Activated CD8-positive, alpha-beta memory T cell treated with anti-CD3 and anti-CD28 coated beads for 36 hours (primary cell): ENCODE data around the gene BICRA. TPM values are rescaled to one million over a fixed set of nuclear protein-coding genes. Genes with fewer than 3 reads are reported as not detected.
"Not testable (repeated sequence)": the region's sequence is repeated elsewhere in the genome, so short reads cannot be mapped to it uniquely, and the experiment has no call there.

Experiments
- CTCF ChIA-PET: fragments of 350-600 bp; sonication (Branson Sonifier 250); formaldehyde crosslinking; loops from one replicate; lab custom pipeline; 2021; ENCODE audit warnings: antibody characterized with exemption; lab: Charles Lee
- POLR2A ChIA-PET: fragments of 350-600 bp; sonication (Branson Sonifier 250); formaldehyde crosslinking; loops from one replicate; lab custom pipeline; 2021; ENCODE audit warnings: antibody characterized with exemption; lab: Charles Lee
- total RNA-seq, 2 experiments: library from RNA; stranded (reverse); gene quantifications; one replicate each; pipeline ENCODE4 v1.2.3, GENCODE V29; 2021

Gene BICRA
- total RNA-seq, 2 experiments from 2014 or later = 9.3 to 10.9 TPM

DNA sequence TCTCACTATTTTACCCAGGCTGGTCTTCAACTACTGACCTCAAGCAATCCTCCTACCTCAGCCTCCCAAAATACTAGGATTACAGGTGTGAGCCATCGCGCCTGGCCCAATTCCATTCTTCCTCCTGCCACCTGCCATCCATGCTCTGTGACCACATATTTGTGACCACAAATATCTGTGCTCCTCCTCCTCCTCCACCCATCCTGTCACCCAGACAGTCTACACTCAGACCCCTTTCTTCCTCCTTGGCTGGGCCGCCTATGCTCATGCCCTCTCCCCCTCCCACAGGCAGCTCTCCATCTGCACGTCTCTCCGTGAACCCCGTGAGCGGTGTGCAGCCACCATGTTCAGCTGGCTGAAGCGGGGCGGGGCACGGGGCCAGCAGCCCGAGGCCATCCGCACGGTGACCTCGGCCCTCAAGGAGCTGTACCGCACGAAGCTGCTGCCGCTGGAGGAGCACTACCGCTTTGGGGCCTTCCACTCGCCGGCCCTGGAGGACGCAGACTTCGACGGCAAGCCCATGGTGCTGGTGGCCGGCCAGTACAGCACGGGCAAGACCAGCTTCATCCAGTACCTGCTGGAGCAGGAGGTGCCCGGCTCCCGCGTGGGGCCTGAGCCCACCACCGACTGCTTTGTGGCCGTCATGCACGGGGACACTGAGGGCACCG lies 107.5 kb downstream of the BICRA start:
- POLR2A ChIA-PET = interaction anchor here (0.7 kb wide), 1 partner anchor 27 kb away, joined by 4 read pairs; no protein-coding TSS in a partner anchor
- CTCF ChIA-PET = interaction anchor here (0.8 to 1.7 kb wide), 3 partner anchors 12 to 279 kb away, joined by 3 to 4 read pairs (median 3); no protein-coding TSS in a partner anchor

DNA sequence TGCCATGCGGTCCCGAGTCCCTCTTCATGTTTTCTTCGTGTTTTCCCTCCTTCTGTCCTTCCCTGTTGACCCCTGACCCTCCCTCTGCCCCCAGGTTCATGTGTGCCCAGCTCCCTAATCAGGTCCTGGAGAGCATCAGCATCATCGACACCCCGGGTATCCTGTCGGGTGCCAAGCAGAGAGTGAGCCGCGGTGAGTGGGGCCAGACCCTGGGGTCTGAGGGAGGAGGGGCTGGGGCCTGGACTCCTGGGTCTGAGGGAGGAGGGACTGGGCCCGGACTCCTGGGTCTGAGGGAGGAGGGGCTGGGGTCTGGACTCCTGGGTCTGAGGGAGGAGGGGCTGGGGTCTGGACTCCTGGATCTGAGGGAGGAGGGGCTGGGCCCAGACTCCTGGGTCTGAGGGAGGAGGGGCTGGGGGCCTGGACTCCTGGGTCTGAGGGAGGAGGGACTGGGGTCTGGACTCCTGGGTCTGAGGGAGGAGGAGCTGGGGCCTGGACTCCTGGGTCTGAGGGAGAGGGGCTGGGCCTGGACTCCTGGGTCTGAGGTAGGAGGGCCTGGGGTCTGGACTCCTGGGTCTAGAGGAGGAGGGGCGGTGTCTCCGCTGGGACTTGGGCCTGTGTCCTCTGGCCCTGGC lies 109.6 kb downstream of the BICRA start:
- CTCF ChIA-PET, POLR2A ChIA-PET: not testable (repeated sequence)

DNA sequence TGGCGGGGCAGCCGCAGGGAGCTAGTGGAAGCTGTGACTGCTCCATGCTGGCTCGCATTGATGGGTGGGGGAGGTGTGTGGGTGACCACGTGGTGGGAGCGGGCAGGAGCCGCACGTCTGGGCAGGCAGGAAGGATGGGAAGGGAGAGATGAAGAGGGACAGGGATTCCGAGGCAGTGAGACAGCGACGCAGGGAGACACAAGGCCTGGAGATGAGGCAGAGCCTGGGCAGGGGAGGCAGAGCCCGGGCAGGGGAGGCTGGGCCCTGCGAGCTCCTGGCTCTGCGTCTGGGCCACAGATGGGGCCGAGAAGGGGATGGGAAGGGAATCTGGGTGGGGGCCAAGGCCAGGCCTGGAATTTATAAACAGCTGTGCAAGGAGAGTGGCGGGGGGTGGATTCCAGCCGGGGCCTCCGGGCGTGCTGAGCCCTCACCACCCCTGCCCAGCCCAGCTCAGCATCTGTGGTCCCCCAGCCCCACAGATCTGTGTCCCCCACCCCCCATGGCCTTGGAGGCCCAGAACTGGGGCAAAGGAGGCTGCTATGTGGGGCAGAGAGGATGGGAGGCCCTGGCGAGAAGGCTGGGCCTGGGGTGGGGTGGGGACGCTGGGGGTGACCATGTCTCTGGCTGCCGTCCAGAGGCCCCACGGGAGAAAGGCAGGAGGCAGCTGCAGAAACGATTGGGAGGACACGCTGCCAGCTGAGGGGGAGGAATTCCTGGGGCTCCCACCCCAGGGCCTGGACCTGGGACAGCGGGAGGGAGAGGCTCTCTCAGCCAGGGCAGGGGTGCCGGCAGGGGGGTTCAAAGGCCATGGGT lies 110.3 kb downstream of the BICRA start:
- POLR2A ChIA-PET = no interaction called here
- CTCF ChIA-PET = no interaction called here

DNA sequence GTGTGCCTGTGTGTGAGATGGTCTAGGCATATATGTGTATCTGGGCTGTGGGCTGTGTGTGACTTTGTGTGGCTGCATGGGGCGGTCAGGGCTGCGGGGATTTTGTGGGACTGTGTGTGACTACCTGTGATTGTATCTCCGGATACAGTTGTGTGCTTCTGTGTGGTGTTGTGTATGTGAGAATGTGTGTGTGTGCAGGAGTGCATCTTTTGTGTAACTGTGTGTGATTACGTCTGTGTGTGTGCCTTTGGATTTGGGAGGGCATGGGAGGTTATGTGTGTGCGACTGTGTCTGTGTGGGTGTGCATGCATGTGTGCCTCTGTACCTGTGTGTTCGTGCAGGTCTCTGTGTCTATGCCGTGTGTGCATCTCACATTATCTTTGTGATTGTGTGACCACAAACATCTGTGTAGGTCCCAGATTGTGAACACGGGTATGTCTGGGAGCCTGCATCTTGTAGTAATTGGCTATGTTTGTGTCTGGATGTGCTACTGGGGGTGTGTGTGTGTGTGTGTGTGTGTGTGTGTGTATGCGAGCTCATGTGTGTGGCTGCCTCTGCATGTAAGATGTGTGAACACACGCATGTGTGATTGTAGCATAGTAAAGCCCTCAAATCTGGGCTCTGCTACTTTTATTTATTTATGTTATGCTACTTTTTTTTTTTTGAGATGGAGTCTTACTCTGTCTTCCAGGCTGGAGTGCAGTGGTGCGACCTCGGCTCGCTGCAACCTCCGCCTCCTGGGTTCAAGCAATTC lies 111.9 kb downstream of the BICRA start:
- POLR2A ChIA-PET = no interaction called here
- CTCF ChIA-PET = interaction anchor here (0.7 kb wide), 1 partner anchor 20 kb away, joined by 3 read pairs; no protein-coding TSS in a partner anchor

- POLR2A ChIA-PET = interaction anchor here (0.6 to 0.7 kb wide), 4 partner anchors 23 to 1163 kb away, joined by 3 to 8 read pairs (median 5); no protein-coding TSS in a partner anchor
- CTCF ChIA-PET = interaction anchor here (0.9 to 2.2 kb wide), 6 partner anchors 10 to 287 kb away, joined by 3 to 7 read pairs (median 4); partner anchors contain the start of gene EHD2
These were observed 114.6 kb downstream of the BICRA start for GRCh38 chr19:47723581-47723940.

DNA sequence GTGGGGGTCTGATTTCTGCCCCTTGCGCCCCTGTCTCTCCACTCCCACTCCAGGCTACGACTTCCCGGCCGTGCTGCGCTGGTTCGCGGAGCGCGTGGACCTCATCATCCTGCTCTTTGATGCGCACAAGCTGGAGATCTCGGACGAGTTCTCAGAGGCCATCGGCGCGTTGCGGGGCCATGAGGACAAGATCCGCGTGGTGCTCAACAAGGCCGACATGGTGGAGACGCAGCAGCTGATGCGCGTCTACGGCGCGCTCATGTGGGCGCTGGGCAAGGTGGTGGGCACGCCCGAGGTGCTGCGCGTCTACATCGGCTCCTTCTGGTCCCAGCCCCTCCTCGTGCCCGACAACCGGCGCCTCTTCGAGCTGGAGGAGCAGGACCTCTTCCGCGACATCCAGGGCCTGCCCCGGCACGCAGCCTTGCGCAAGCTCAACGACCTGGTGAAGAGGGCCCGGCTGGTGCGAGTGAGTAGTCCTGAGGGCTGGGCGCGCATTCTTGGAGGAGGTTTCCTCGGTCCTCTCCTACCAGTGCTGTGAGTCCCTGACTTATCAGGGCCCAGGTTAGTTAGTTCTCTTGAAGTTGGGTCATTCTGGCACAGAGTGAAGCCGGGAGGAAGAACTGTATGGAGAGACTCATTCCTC lies 116.9 kb downstream of the BICRA start:
- ChIA-PET CTCF (interaction anchor here (1.1 kb wide), 1 partner anchor 26 kb away, joined by 3 read pairs; no protein-coding TSS in a partner anchor), POLR2A (no interaction called here)

DNA sequence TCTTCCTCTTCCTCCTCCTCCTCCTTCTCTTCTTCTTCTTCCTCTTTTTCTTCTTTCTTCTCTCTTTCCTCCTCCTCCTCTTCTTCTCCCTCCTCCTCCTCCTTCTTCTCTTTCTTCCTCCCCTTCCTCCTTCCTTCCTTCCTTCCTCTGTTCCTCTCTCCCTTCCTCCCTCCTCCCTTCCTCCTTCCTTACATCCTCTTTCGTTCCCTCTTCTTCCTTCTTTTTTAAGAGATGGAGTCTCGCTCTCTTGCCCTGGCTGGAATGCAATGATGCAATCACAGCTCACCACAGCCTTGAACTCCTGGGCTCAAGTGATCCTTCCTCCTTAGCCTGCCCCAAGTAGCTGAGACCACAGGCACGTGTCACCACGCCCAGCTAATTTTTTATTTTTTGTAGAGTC lies 117.5 kb downstream of the BICRA start:
- ChIA-PET CTCF (no interaction called here), POLR2A (no interaction called here)

DNA sequence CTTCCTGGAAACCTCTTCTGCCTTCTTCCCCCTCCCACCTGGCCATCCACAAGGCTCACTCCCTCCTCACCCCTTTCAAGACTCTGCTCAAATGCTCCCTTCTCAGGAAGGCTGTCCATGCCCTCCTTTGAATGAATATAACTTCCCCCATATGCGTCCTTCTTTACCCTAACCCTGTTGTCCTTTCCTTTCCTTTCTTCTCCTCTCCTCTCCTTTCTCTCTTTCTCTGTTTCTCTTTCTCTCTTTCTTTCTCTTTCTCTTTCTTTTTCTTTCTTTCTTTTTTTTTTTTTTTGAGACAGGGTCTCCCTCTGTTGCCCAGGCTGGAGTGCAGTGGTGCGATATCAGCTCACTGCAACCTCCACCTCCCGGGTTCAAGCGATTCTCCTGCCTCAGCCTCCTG lies 119.4 kb downstream of the BICRA start:
- POLR2A ChIA-PET, CTCF ChIA-PET: not testable (repeated sequence)

DNA sequence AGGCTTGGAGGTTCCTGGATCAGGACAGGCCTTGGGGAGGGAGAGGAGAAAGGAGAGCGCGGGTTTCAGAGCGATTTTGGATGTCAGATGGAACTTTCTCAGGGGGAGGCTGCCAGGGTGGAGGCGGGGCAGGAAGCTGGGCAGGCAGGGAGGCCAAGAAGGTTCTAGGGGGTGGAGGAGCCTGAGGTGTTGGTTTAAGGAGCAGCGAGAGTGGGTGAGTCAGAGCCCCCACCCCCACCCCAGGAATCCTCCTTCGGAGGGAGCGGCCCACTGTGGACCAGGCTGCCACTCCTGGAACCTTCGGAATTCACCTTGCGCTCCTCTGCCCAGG lies 120.5 kb downstream of the BICRA start:
- ChIA-PET CTCF (interaction anchor here (1.0 kb wide), 1 partner anchor 16 kb away, joined by 4 read pairs; the partner anchor contains the start of gene EHD2), POLR2A (no interaction called here)

DNA sequence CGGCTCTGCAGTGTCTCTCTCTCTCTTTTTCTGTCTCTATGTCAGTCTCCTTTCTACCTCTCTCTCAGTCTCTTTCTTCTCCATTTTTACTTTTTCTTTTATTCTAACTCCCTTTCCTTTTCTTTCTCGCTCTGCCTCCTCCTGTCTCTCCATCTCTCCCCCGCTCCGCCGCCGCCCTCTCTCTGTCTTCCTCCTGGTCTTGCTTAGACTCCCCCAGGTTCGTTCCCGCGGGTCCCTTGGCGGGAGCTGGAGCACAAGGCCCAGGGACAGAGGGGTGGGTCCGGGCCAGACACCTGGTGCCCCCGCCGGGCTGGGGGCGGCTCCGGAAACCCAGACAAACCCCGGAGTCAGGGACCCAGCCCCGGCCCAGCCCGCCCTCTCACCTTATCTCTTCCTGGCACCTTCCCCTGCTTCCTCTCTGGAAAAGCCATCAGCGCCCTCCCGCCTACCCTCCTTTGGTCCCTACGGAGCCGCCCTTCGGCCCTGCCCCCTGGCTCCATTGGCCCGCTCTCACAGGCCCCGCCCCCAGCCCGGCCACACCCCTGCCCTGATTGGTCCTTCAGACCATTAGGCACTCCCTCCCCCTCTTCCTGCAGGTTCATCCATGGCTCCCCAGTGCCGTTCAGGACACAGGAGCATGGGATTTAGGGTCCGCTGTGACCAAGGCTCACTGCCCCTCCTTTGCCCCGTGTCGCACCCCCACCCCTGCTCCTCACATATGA lies 121.0 kb downstream of the BICRA start:
- CTCF ChIA-PET = interaction anchor here (1.0 kb wide), 1 partner anchor 17 kb away, joined by 4 read pairs; the partner anchor contains the start of gene EHD2
- POLR2A ChIA-PET = no interaction called here

DNA sequence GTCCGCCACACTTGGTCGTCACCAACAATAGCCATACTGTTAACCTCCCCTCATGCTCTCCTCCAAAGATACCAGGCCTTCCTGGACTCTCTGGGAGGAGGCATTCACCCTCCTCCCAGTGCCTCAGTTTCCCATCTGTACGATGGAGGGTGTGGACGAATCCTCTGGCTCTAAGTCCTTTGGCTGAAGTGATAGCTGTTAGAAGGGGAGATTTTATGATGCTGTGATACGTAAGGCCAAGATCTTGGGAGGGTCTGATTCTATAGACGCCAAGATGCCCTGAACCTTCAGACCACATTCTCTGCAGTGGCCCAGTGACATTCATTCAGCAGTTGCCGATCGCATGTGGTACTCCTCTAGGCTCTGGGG lies 121.6 kb downstream of the BICRA start:
- POLR2A ChIA-PET = no interaction called here
- CTCF ChIA-PET = no interaction called here

DNA sequence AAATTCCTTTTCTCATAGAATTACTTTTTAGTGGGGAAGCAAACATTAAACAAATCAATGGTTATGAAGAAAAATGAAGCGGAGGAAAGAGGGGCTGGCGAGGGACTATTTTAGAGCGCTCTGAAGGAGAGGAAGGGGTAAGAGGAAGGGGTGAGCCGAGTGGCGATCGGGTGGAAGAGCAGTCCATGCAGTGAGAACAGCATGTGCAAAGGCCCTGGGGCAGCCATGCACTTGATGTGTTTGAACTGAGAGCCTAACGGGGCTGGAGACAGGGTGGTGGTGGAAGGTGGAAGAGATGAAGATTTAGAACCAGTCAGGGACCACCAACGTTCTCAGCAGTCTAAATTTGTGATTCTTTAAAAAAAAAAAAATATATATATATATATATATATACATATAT lies 122.0 kb downstream of the BICRA start:
- CTCF ChIA-PET = interaction anchor here (1.7 kb wide), 1 partner anchor 18 kb away, joined by 5 read pairs; the partner anchor contains the start of gene EHD2
- POLR2A ChIA-PET = interaction anchor here (0.7 kb wide), 1 partner anchor 118 kb away, joined by 4 read pairs; no protein-coding TSS in a partner anchor

GRCh38 chr19:47735131-47735530 lies 126.2 kb downstream of the BICRA start:
- CTCF ChIA-PET = interaction anchor here (1.2 kb wide), 1 partner anchor 22 kb away, joined by 5 read pairs; the partner anchor contains the start of gene EHD2
- POLR2A ChIA-PET = no interaction called here

GRCh38 chr19:47740866-47741519 lies 132.1 kb downstream of the BICRA start:
- ChIA-PET CTCF (interaction anchor here (1.2 to 3.9 kb wide), 3 partner anchors 27 to 42 kb away, joined by 4 to 18 read pairs (median 4); partner anchors contain the start of gene EHD2), POLR2A (no interaction called here)

DNA sequence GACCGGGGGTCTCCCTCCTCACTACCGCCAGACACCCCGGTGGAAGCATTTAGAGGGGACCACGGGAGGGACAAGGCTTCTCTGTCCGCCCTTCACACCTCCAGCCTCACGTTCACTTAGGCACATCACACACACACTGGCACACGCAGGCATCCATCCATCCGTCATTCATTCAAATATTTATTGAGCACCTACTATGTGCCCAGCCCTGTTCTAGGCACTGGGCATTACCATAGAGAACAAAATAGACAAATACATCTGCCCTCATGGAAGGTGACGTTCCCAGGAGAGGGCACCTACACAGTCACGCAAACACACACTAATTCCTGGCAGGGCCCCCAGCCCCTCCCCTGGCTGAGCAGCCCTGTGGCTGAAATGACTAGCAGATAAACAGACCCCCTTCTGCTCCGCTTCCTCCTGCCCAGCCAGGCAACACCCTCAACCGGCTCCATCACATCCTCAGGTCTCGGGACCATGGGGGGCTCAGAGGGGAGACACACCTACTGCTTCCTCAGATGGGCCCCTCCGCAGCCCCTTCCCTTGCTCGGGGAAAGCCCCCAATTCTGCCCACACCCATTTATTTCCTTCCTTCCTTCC lies 132.7 kb downstream of the BICRA start:
- ChIA-PET POLR2A (no interaction called here), CTCF (no interaction called here)

GRCh38 chr19:47742634-47743033 lies 133.7 kb downstream of the BICRA start:
- POLR2A ChIA-PET = no interaction called here
- CTCF ChIA-PET = interaction anchor here (0.6 to 4.5 kb wide), 5 partner anchors 19 to 448 kb away, joined by 4 to 27 read pairs (median 9); partner anchors contain the start of gene EHD2
